GM21717 (cell line): Measurements from ENCODE around the gene CDH4.

Source experiments
- ATAC-seq: cut with Tn5 transposase; IDR thresholded peaks from one replicate; pipeline ENCODE4 v1.9.1; 2021; ENCODE audit warnings: mild to moderate bottlenecking, moderate library complexity; ENCODE audit not compliant: unreplicated experiment

Gene CDH4

GRCh38 chr20:61480158-61480825 lies 228.2 kb downstream of the CDH4 start:
- ATAC-seq = no peak

- no peak for ATAC-seq
These were observed 230.2 kb downstream of the CDH4 start for GRCh38 chr20:61482056-61482887.

GRCh38 chr20:61482901-61483300 lies 230.8 kb downstream of the CDH4 start:
- no peak for ATAC-seq

- no peak for ATAC-seq
These were observed 231.4 kb downstream of the CDH4 start for GRCh38 chr20:61483336-61484067.

GRCh38 chr20:61486198-61486597 lies 234.1 kb downstream of the CDH4 start:
- no peak for ATAC-seq

- no peak for ATAC-seq
These were observed 235.4 kb downstream of the CDH4 start for GRCh38 chr20:61487346-61487996.

- no peak for ATAC-seq
These were observed 235.9 kb downstream of the CDH4 start for GRCh38 chr20:61487997-61488371.

- ATAC-seq = no peak
These were observed 238.7 kb downstream of the CDH4 start for GRCh38 chr20:61490721-61491120.

GRCh38 chr20:61492065-61492464 lies 240.0 kb downstream of the CDH4 start:
- ATAC-seq = no peak

GRCh38 chr20:61493798-61494305 lies 241.8 kb downstream of the CDH4 start:
- ATAC-seq = no peak

- no peak for ATAC-seq
These were observed 242.9 kb downstream of the CDH4 start for GRCh38 chr20:61494763-61495575.

- no peak for ATAC-seq
These were observed 245.1 kb downstream of the CDH4 start for GRCh38 chr20:61497029-61497627.

GRCh38 chr20:61499859-61500554 lies 247.9 kb downstream of the CDH4 start:
- no peak for ATAC-seq

- ATAC-seq = no peak
These were observed 248.8 kb downstream of the CDH4 start for GRCh38 chr20:61500791-61501321.

- no peak for ATAC-seq
These were observed 250.4 kb downstream of the CDH4 start for GRCh38 chr20:61502433-61502832.

- ATAC-seq = no peak
These were observed 251.0 kb downstream of the CDH4 start for GRCh38 chr20:61503106-61503505.

- no peak for ATAC-seq
These were observed 253.4 kb downstream of the CDH4 start for GRCh38 chr20:61505508-61505907.

GRCh38 chr20:61507778-61508177 lies 255.7 kb downstream of the CDH4 start:
- ATAC-seq = no peak
